Measurements from ENCODE around the gene DLG2.

- no peak for TF ChIP-seq TAF1 (IDR thresholded peaks at IDR 0.05; ENCODE audit: borderline replicate concordance, insufficient read depth, low read length)
- no peak for TF ChIP-seq POLR2AphosphoS5 (IDR thresholded peaks at IDR 0.05; ENCODE audit: low read depth, low read length)
- TF ChIP-seq FOXP2 (optimal IDR thresholded peaks at IDR 0.05; ENCODE audit: borderline replicate concordance, extremely low read depth, extremely low read length, insufficient read depth) = no peak
- TF ChIP-seq REST (IDR thresholded peaks at IDR 0.05; ENCODE audit: insufficient read depth in 1 of 2, low read depth in 2 of 2, low read length in 2 of 2) = no peak
- TF ChIP-seq SIN3A (IDR thresholded peaks at IDR 0.05; ENCODE audit: borderline replicate concordance, insufficient read depth, low read length) = no peak
Observed at GRCh38 chr11:83941050-83941449, 1686.1 kb downstream of the DLG2 start.
